Peyer's patch (tissue), 4 donors: ENCODE data around the gene CTBP1. TPM values are rescaled to one million over a fixed set of nuclear protein-coding genes. Genes with fewer than 3 reads are reported as not detected.

Experiments used
- DNase-seq, 3 donors: peaks; one replicate each; pipeline ENCODE4 v3.0.0-alpha.2; 2017 to 2019
- H3K27ac ChIP-seq, 4 donors: fragments of 200-600 bp; sonication (generic); one replicate each; pipeline ENCODE4 v1.5.1; 2016 to 2019
- H3K27me3 ChIP-seq, 2 donors: fragments of 200-600 bp; sonication (generic); one replicate each; pipeline ENCODE4 v1.5.1; 2019
- H3K36me3 ChIP-seq, 3 donors: fragments of 200-600 bp; sonication (generic); one replicate each; pipeline ENCODE4 v1.5.1; 2016 to 2019
- H3K4me1 ChIP-seq, 4 donors: fragments of 200-600 bp; sonication (generic); one replicate each; pipeline ENCODE4 v1.5.1; 2016 to 2019
- H3K4me3 ChIP-seq, 4 donors: fragments of 200-600 bp; sonication (generic); 1 replicate in 3 of 4; 2 replicates in 1 of 4; pipeline ENCODE4 v1.5.1; 2016 to 2019; ENCODE audit warnings: mild to moderate bottlenecking in 1 of 4
- H3K9me3 ChIP-seq, 4 donors: fragments of 200-600 bp; sonication (generic); one replicate each; pipeline ENCODE4 v1.5.1; 2016 to 2019; ENCODE audit warnings: mild to moderate bottlenecking in 1 of 4
- POLR2A ChIP-seq, 2 donors: fragments of 450-650 bp; IDR thresholded peaks; one replicate each; pipeline ENCODE4 v1.5.1; 2017; ENCODE audit warnings: antibody characterized with exemption in 2 of 2, mild to moderate bottlenecking in 2 of 2, moderate library complexity in 2 of 2
- total RNA-seq, 4 donors: library from RNA; depleted of rRNA; stranded (reverse); fragments of >200 nt; gene quantifications; one replicate each; pipeline ENCODE4 v1.1.0, GENCODE V29; 2016
- TF ChIP-seq, protein P1 (sequence below), 6 experiments: fragments of 450-650 bp in 4 of 6; fragments of 200-600 bp in 2 of 6; sonication (generic) in 1 of 6; IDR thresholded peaks; one replicate each; pipeline ENCODE4 v1.5.1; 2017 to 2019; ENCODE audit warnings: antibody characterized with exemption in 6 of 6, mild to moderate bottlenecking in 3 of 6, moderate library complexity in 1 of 6

The CTBP1 gene
- total RNA-seq, 4 donors from 2014 or later: 245 to 371 (median 288) TPM

GRCh38 chr4:1246111-1246881 is 2.6 kb downstream of the CTBP1 start:
- Histone ChIP-seq H3K27ac (peak overlapping the region in 3 of 4 donors; percentile 96 to 100 (median 99)), H3K4me3 (peak overlapping the region in 3 of 4 donors; percentile 91 to 100 (median 92)), H3K4me1 (peaks cover 19 to 76% (median 50%) of the 10 kb centered on the region in 4 donors), H3K27me3 (no peaks in the 10 kb centered on the region), H3K9me3 (no peaks in the 10 kb centered on the region), H3K36me3 (peaks cover 0 to 2% (median 0%) of the 10 kb centered on the region in 3 donors)
- TF ChIP-seq, protein P1, sequence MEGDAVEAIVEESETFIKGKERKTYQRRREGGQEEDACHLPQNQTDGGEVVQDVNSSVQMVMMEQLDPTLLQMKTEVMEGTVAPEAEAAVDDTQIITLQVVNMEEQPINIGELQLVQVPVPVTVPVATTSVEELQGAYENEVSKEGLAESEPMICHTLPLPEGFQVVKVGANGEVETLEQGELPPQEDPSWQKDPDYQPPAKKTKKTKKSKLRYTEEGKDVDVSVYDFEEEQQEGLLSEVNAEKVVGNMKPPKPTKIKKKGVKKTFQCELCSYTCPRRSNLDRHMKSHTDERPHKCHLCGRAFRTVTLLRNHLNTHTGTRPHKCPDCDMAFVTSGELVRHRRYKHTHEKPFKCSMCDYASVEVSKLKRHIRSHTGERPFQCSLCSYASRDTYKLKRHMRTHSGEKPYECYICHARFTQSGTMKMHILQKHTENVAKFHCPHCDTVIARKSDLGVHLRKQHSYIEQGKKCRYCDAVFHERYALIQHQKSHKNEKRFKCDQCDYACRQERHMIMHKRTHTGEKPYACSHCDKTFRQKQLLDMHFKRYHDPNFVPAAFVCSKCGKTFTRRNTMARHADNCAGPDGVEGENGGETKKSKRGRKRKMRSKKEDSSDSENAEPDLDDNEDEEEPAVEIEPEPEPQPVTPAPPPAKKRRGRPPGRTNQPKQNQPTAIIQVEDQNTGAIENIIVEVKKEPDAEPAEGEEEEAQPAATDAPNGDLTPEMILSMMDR (IDR thresholded peaks at IDR 0.05): no peak
- TF ChIP-seq POLR2A (IDR thresholded peaks at IDR 0.05): no peak
- DNase-seq: peak in 1 of 3 donors; percentile 47

GRCh38 chr4:1245481-1246051 is 3.4 kb downstream of the CTBP1 start:
- peak in 1 of 3 donors; percentile 42 for DNase-seq
- no peaks in the 10 kb centered on the region for H3K9me3 ChIP-seq
- H3K27me3 ChIP-seq: no peaks in the 10 kb centered on the region
- H3K4me1 ChIP-seq: peaks cover 19 to 74% (median 47%) of the 10 kb centered on the region in 4 donors
- H3K27ac ChIP-seq: peak overlapping the region in 1 of 4 donors; percentile 99
- no peak for TF ChIP-seq POLR2A (IDR thresholded peaks at IDR 0.05)
- TF ChIP-seq, protein P1 (IDR thresholded peaks at IDR 0.05): no peak
- peaks cover 0 to 7% (median 0%) of the 10 kb centered on the region in 3 donors for H3K36me3 ChIP-seq
- H3K4me3 ChIP-seq: peak overlapping the region in 1 of 4 donors; percentile 91

DNA sequence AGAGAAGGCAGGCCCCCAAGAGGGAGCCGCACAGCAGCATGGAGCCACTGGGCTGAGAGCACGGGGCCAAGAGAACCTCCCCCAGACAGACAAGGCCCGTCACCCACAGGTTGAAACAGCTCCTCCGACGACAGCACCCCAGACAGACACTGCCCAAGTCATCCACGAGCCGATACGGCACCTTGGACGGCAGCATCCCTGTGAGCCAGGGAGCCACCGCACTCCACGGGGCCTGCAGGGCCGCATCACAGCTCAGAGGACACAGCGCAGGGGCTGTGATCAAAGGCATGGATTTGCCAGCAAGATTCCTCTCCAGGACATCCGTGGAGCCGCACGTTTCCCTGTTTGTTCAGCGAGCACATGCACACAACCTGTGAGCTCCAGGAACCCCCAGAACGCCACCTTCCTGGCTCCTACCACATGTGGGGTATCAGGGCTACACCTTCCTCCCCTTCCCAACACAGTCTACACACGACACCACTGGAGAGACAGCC is 3.9 kb downstream of the CTBP1 start:
- DNase-seq: peak in 1 of 3 donors; percentile 43
- peaks cover 0 to 8% (median 0%) of the 10 kb centered on the region in 3 donors for H3K36me3 ChIP-seq
- H3K4me3 ChIP-seq: no peak overlapping the region
- no peaks in the 10 kb centered on the region for H3K9me3 ChIP-seq
- no peak overlapping the region for H3K27ac ChIP-seq
- H3K4me1 ChIP-seq: peaks cover 19 to 69% (median 45%) of the 10 kb centered on the region in 4 donors
- no peaks in the 10 kb centered on the region for H3K27me3 ChIP-seq
- TF ChIP-seq, protein P1 (IDR thresholded peaks at IDR 0.05): no peak
- TF ChIP-seq POLR2A (IDR thresholded peaks at IDR 0.05): no peak

DNA sequence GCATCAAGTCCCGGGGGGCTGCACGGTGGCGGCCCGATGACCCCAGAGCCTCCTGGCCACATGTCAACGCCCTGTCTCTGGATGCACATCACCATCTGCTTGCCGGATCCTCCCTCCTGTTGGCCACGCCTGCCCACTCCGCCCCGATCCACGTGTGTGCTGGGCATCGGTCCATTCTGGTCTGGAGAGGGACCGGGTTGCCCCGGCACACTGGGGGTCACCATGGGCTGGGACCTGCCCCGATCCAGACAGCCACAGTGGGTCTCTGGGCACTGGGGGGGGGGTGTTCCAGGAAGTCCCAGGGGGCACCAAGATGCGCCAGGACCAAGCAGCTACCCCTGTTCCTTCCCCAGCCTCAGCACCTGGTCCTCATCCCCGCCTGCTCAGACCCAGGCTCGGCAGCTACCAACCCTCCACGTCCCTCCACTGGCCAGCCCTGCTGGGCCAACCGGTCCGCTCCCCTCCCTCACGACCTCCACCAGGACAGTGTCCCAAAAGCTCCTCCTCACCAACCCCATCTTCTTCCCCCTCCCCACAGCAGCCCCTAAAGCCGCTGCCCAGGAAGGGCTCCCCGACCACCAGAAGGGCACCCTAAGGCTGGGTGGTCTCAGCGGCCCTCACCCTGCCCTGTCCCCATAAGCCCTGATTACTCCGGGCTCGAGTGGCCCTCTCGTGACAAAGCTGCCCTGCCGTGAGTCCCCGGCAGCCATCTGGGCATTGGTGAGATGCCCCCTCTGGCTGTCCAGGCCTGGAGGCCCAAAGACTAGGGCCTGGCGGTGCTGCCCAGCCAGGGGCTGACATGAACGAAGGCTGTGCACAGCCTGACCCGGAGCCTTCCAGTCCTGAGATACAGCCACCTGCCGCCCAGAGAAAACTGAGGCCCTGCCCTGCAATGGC is 4.6 kb downstream of the CTBP1 start:
- H3K4me3 ChIP-seq: no peak overlapping the region

More for the DNA sequence above, 4.6 kb downstream of the CTBP1 start:
- H3K9me3 ChIP-seq: no peaks in the 10 kb centered on the region
- TF ChIP-seq, protein P1 (IDR thresholded peaks at IDR 0.05): no peak
- no peak for TF ChIP-seq POLR2A (IDR thresholded peaks at IDR 0.05)
- H3K27ac ChIP-seq: no peak overlapping the region
- H3K36me3 ChIP-seq: peaks cover 0 to 15% (median 0%) of the 10 kb centered on the region in 3 donors
- H3K27me3 ChIP-seq: no peaks in the 10 kb centered on the region
- DNase-seq: peak in 2 of 3 donors; percentile 51 to 62
- peaks cover 19 to 66% (median 43%) of the 10 kb centered on the region in 4 donors for H3K4me1 ChIP-seq
